GM12801 (cell line): ENCODE data around the gene GRID2.

Experiments
- CTCF ChIP-seq: IDR thresholded peaks from one replicate; pipeline ENCODE4 v1.5.1; 2011; ENCODE audit warnings: control low read depth; ENCODE audit not compliant: insufficient read length; ENCODE audit errors: extremely low read depth

Gene GRID2

DNA sequence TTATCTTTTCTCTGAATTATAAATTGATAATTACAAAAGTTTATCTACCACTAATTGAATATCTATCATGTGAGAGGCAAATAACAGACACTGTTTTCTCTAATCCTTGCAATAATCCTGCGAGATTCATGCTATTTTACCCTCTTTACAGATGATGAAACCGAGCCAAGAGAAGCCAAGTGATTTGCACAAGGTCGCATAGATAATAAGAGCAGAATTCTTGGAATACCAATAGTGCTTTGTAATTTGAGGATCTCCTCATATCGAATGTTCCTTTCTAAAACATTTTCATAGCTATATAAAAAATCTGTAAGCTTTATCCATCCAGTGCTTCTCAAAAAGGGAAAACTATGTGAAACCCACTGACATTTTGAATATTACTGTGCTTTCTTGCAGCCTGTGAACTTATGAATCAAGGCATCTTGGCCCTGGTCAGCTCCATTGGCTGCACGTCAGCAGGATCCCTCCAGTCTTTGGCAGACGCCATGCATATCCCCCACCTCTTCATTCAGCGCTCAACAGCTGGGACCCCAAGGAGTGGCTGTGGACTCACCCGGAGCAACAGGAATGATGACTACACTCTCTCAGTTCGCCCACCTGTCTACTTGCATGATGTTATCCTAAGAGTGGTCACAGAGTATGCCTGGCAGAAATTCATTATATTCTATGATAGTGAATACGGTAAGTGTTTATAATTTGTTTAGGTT, 781.0 kb downstream of the GRID2 start:
- TF ChIP-seq CTCF, result no peak

DNA sequence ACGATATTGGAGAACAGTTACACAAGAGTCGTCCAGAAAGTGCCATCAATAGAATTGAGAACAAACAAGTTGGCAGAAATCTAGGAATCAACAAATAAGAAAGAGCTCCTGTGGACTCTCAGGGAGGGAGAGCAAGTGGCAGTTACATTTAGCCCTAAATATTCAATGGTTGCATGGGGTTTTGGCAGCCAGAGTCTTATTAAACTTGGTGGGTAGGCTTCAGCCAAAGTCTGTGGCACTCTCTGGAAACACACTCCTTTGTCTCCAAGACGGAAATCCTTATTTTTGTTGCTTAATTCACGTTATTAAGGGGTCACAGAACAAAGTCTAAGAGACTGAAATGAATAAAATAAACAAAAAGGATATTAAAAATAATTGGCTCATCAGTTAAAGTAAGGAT, 782.6 kb downstream of the GRID2 start:
- no peak for TF ChIP-seq CTCF

- TF ChIP-seq CTCF, result no peak
Measured at GRCh38 chr4:93092765-93093164, 789.0 kb downstream of the GRID2 start.

DNA sequence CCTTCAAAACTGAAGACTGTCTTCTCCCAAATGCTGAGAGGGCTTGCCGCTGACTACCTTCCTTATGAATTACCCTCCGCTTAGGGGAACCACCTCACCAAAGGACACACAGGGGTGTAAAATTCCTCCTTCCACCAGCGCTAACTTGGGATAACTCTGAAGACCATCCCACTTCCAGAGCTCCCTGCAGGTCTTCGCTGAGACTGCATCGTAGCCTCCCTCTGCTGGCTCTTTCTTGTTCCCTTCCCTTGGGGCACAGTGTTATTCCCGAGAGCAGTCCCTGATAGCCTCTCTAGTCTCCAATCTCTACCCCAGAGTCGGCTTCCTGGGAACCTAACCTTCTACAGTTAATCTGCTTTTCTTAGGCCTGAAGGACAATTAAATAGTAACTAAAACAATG, 799.3 kb downstream of the GRID2 start:
- no peak for TF ChIP-seq CTCF

- no peak for TF ChIP-seq CTCF
Measured at GRCh38 chr4:93116624-93117023, 812.9 kb downstream of the GRID2 start.

- TF ChIP-seq CTCF, result no peak
Measured at GRCh38 chr4:93127489-93127888, 823.7 kb downstream of the GRID2 start.

GRCh38 chr4:93132631-93133030, 828.9 kb downstream of the GRID2 start:
- TF ChIP-seq CTCF, result no peak

- TF ChIP-seq CTCF, result no peak
Measured at GRCh38 chr4:93139118-93139517, 835.4 kb downstream of the GRID2 start.
